Esophagus mucosa (tissue), 1 donor: ENCODE measurements around the gene OGDH. TPM values are rescaled to one million over a fixed set of nuclear protein-coding genes. Genes with fewer than 3 reads are reported as not detected.
"Not testable (repeated sequence)": the region's sequence is repeated elsewhere in the genome, so short reads cannot be mapped to it uniquely, and the experiment has no call there.

Experiments
- ATAC-seq: fragments of 200-7000 bp; cut with Tn5 transposase; one replicate; pipeline ENCODE4 v1.9.1; 2020
- total RNA-seq: library from RNA; stranded (reverse); gene quantifications from one replicate; pipeline ENCODE4 v1.2.4, GENCODE V29; 2023
- donor health status: DM: yes; HTN: yes; CAD: no.

OGDH gene
- total RNA-seq, 1 donor from 2014 or later, result 99.2 TPM

- no peak for ATAC-seq
These were observed 66.9 kb downstream of the OGDH start for GRCh38 chr7:44673324-44673723.

- ATAC-seq, result no peak
These were observed 67.3 kb downstream of the OGDH start for GRCh38 chr7:44673771-44674170.

GRCh38 chr7:44674381-44674780 lies 68.0 kb downstream of the OGDH start:
- no peak for ATAC-seq

GRCh38 chr7:44676776-44677175 lies 70.3 kb downstream of the OGDH start:
- no peak for ATAC-seq

- ATAC-seq, result peak; percentile 5
These were observed 71.7 kb downstream of the OGDH start for GRCh38 chr7:44678101-44678470.

GRCh38 chr7:44678471-44679179 lies 72.2 kb downstream of the OGDH start:
- ATAC-seq, result peak; percentile 81

- no peak for ATAC-seq
These were observed 75.2 kb downstream of the OGDH start for GRCh38 chr7:44681645-44682044.

- no peak for ATAC-seq
These were observed 79.3 kb downstream of the OGDH start for GRCh38 chr7:44685723-44686122.

- no peak for ATAC-seq
These were observed 83.0 kb downstream of the OGDH start for GRCh38 chr7:44689427-44689826.

- ATAC-seq, result peak; percentile 21
These were observed 87.3 kb downstream of the OGDH start for GRCh38 chr7:44693641-44694313.

- ATAC-seq, result no peak
These were observed 87.9 kb downstream of the OGDH start for GRCh38 chr7:44694326-44694725.

- no peak for ATAC-seq
These were observed 88.3 kb downstream of the OGDH start for GRCh38 chr7:44694766-44695165.

GRCh38 chr7:44695756-44696155 lies 89.3 kb downstream of the OGDH start:
- no peak for ATAC-seq

- peak; percentile 59 for ATAC-seq
These were observed 90.3 kb downstream of the OGDH start for GRCh38 chr7:44696728-44697127.

GRCh38 chr7:44697136-44698045 lies 91.0 kb downstream of the OGDH start:
- no peak for ATAC-seq

- no peak for ATAC-seq
These were observed 91.7 kb downstream of the OGDH start for GRCh38 chr7:44698046-44698580.

- not testable (repeated sequence) for ATAC-seq
These were observed 93.2 kb downstream of the OGDH start for GRCh38 chr7:44699598-44699997.

- ATAC-seq, result no peak
These were observed 93.9 kb downstream of the OGDH start for GRCh38 chr7:44700322-44700721.

GRCh38 chr7:44703391-44703790 lies 97.0 kb downstream of the OGDH start:
- ATAC-seq, result not testable (repeated sequence)

GRCh38 chr7:44703921-44704320 lies 97.5 kb downstream of the OGDH start:
- ATAC-seq, result no peak

- no peak for ATAC-seq
These were observed 99.0 kb downstream of the OGDH start for GRCh38 chr7:44705434-44705833.

- no peak for ATAC-seq
These were observed 100.5 kb downstream of the OGDH start for GRCh38 chr7:44706788-44707557.
